Stimulated activated CD8-positive, alpha-beta memory T cell treated with anti-CD3 and anti-CD28 coated beads, Interleukin-15, amount 100 ng/mL, for 48 hours (primary cell): ENCODE data around the gene CCT6B.
"Not testable (repeated sequence)": the region's sequence is repeated elsewhere in the genome, so short reads cannot be mapped to it uniquely, and the experiment has no call there.

Source experiments
- DNase-seq, 2 donors: peaks; one replicate each; pipeline ENCODE4 v3.0.0-alpha.2; 2020; ENCODE audit warnings: low read depth in 2 of 2

Gene CCT6B, protein sequence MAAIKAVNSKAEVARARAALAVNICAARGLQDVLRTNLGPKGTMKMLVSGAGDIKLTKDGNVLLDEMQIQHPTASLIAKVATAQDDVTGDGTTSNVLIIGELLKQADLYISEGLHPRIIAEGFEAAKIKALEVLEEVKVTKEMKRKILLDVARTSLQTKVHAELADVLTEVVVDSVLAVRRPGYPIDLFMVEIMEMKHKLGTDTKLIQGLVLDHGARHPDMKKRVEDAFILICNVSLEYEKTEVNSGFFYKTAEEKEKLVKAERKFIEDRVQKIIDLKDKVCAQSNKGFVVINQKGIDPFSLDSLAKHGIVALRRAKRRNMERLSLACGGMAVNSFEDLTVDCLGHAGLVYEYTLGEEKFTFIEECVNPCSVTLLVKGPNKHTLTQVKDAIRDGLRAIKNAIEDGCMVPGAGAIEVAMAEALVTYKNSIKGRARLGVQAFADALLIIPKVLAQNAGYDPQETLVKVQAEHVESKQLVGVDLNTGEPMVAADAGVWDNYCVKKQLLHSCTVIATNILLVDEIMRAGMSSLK

DNA sequence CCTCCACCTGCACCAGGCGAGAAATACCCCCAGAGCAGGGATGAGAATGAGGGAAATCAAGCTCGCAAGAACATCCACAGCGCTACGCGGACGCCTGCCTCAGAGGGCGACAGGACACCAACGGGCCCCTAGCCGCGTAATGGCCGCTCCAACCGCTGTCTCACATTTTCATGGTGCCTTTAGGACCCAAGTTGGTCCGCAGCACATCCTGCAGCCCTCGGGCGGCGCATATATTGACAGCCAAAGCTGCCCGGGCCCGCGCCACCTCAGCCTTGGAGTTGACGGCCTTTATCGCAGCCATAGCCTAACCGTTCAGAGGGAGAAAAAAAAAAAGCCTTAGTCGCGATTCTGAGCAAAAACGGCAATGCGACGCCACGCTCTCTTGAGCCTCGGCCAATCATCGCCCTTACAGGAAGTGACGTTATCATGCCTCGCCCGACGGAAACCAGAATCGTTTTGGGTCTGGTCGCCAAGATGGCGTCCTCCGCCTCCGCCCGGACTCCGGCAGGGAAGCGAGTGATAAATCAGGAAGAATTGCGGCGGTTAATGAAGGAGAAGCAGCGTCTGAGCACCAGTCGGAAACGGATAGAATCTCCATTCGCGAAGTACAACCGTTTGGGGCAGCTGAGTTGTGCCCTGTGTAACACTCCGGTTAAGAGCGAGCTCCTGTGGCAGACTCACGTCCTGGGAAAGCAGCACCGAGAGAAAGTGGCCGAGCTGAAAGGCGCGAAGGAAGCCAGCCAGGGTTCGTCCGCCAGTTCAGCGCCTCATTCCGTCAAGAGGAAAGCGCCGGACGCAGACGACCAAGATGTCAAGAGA, at the start of gene CCT6B, which contains the start of gene ZNF830:
CCT6B (minus strand) TSS at position 368 of the 819 bp plus-strand sequence; CDS start at position 301, 67 bp downstream.
ZNF830 (plus strand) TSS at position 448 of the 819 bp plus-strand sequence; CDS start at position 475, 27 bp downstream.
- DNase-seq, result peak; percentile 82 to 84

DNA sequence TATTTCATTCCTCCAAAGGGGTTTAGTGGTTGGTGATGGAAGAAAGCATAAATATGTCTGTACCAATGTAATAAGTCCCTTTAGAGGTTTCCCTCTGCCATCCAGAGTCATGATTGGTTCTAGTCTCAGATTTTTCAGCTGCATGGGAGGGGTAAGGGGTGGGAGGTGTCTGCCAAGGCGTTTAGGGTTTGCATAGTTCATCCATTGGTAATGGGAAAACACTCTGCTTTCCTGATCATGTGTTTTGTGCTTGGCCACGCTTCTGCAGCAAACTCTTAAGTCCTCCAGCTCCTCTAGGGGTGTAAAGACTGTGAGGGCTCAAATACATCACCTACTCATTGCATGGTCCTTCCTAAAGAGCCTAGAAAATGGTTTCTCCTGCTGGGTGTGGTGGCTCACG, 48.8 kb upstream of the CCT6B start:
- DNase-seq, result no peak

DNA sequence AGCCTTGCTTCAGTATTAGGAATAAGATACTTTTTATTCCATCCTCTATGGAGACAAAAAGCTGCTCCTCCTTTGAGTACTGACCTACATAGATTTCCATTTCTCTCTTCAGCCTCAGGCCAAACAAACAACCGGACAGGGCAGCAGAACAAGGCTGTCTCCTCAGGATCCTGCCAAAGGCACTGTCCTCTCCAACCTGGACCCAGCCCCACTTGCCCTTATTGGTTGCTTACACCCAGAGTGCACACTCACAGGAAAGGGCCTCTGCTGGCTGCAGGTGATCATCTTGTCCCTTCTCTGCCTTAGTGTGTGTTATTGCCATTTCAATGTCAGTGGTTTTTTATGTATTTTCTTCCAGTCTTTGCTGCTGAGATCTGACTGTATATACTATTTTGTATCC, 45.7 kb upstream of the CCT6B start:
- DNase-seq, result no peak

DNA sequence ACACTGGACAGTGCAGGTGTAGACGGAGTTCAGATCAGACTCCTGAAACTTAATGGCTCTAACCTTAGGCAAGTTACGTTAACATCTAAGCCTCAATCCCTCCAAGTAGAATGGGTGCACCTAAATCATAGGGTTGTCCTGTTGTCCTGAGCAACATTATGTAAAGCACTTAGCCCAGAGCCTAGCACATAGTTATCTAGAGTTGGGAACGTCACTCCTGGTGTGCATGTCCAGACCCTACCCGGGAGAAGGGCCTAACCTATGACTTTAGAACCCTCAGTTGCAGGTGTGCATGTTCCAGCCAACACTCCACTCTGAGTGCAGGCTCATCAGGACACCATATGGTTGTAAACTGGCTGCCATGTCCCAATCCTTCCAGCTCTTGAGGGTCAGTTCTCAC, 45.1 kb upstream of the CCT6B start:
- no peak for DNase-seq

DNA sequence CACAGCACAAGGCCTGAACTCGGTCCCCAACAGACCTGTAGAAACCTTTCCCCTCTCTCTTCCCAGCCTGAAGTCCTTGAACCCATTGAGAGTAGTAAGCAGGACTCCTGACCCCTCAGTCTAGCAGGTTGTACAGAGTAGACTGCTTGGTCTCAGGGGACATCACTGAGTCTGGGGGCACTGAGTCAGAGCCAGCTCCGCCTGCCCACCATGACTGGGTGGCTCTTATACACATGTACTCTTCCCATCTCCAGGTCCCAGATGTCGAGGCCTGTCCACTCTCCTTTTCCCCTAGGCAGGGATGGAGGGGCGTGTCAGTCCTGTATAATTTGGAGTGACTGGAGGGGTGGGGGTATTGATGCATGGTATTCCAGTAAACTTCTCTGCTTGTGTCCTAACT, 42.5 kb upstream of the CCT6B start:
- no peak for DNase-seq

- DNase-seq, result no peak
These were observed 41.8 kb upstream of the CCT6B start for GRCh38 chr17:35002876-35003551.

DNA sequence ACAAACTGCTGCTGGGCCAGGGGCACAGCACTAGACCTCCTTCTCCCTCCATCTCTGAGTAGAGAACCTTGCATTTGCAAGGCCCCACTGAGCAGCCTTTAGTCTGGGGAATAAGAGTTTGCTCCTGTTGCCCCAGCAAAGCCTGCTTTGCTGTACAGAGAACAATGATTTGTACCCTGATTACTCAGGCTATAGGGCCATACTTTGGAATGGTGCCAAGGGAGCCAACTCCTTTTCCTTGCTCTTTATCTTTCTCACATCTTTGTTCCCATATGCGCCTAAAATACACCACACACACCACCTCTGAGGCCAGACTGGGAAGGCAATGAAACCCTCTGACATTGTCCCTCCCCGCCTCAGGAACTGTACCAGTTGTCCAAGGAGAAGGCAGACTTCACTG, 40.3 kb upstream of the CCT6B start:
- no peak for DNase-seq

- not testable (repeated sequence) for DNase-seq
These were observed 39.7 kb upstream of the CCT6B start for GRCh38 chr17:35000965-35001364.

DNA sequence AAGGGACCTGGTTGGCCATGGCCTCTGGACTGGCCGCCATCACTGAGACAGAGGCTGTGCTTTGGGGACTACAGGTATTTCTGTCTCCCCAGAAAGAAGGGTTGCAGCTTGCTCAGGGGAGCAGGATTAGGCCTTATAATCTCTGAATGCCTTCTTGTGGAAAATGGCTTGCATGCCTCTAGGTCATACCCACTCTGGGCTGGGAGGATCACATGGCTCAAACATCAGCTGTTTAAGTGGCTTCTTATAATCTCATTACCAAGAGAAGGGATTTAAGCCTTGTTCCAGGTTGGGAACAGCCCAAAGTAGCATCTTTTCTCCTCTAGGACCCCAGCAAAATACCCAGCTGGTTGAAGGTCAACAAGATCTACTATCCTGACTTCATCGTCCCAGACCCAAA, 38.2 kb upstream of the CCT6B start:
- DNase-seq, result no peak

DNA sequence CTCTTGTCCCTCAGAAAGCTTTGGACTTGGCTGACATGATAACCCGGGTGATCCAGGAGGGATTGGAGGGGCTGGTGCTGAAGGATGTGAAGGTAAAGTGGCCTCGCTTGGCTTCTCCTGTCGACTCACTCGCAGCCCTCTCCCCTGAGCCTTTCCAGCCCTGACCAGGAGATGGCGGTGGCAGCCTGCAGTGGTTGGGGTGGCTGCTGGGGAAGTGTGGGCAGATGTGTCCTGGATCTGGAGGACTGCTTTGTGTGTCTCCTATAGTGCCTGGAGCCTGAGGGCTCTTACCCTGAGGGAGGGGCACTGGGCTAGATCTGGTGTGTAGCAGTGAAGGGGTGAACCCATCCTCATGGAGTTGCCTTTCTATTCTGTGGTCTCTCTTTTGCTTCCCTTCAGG, 36.9 kb upstream of the CCT6B start:
- peak; percentile 56 to 58 for DNase-seq

GRCh38 chr17:34997355-34997862, 36.1 kb upstream of the CCT6B start:
- no peak for DNase-seq

- no peak for DNase-seq
These were observed 35.4 kb upstream of the CCT6B start for GRCh38 chr17:34996422-34997285.

- DNase-seq, result no peak
These were observed 31.8 kb upstream of the CCT6B start for GRCh38 chr17:34993031-34993430.

GRCh38 chr17:34991606-34992005, 30.3 kb upstream of the CCT6B start:
- DNase-seq, result no peak

- DNase-seq, result no peak
These were observed 29.7 kb upstream of the CCT6B start for GRCh38 chr17:34990921-34991365.

DNA sequence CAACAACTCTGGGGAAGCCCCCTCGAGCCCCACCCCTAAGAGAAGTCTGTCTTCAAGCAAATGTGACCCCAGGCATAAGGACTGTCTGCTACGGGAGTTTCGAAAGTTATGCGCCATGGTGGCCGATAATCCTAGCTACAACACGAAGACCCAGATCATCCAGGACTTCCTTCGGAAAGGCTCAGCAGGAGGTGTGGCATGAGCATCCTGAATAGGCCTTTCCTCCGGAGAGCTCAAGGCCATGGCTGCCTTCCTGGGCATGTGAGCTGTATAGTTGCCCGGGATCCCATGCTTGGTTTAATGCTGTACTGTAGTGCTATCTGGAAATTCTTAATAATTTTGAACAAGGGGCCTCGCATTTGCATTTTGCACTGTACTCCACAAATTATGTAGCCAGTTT, 28.2 kb upstream of the CCT6B start:
- DNase-seq, result no peak

- DNase-seq, result no peak
These were observed 27.4 kb upstream of the CCT6B start for GRCh38 chr17:34988644-34989043.

DNA sequence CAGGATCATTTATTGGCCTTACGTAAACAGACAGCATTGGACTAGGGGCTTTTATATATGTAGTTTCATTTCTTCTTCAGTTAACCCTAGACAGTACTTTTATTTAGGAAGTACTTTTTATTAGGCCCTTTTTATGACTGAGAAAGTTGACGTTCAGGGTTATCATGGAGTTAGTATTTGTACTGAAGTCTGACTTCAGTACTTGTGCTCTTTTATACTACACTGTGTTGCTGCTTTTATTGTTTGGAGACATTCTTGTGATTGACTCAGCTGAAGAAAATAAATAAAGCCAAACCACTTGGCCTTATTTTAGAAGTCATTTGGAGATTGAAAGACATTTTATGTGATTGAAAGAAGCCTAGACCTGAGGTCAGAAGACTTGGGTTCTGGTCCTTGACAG, 26.0 kb upstream of the CCT6B start:
- no peak for DNase-seq

DNA sequence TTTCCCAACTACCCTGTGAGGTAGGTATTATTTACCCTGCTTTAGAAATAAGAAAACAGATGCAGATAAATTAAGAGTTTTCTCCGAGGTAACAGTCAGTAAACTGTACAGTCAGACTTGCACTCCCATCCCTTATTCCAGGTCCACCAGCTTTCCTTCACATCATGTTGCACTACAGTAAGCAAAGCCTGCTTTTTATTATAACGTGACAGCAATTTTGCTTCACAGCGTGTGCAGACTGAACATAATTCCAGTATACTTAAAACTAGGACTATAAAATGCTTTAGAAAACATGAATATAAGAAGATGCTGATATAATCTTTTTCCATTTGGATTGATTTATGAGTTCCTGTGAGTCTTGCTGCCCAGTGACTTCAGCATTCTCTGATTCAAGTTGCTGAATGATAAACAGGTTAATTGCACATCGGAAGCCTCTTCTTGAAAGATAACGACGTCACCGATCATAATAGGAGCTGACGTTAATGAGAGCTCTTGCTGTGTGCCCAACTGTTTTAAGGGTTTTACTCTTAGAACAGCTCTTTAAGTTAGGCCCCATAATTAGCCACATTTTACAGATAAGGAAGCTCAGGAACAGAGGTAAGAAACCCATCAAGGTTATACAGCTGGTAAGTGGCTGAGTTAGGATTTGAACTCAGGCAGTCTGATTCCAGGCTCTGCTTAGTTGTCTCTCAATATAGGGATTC, 20.4 kb upstream of the CCT6B start:
- no peak for DNase-seq
